Measurements from ENCODE around the gene LCN10.
"Not testable (repeated sequence)": the region's sequence is repeated elsewhere in the genome, so short reads cannot be mapped to it uniquely, and the experiment has no call there.

LCN10 gene

DNA sequence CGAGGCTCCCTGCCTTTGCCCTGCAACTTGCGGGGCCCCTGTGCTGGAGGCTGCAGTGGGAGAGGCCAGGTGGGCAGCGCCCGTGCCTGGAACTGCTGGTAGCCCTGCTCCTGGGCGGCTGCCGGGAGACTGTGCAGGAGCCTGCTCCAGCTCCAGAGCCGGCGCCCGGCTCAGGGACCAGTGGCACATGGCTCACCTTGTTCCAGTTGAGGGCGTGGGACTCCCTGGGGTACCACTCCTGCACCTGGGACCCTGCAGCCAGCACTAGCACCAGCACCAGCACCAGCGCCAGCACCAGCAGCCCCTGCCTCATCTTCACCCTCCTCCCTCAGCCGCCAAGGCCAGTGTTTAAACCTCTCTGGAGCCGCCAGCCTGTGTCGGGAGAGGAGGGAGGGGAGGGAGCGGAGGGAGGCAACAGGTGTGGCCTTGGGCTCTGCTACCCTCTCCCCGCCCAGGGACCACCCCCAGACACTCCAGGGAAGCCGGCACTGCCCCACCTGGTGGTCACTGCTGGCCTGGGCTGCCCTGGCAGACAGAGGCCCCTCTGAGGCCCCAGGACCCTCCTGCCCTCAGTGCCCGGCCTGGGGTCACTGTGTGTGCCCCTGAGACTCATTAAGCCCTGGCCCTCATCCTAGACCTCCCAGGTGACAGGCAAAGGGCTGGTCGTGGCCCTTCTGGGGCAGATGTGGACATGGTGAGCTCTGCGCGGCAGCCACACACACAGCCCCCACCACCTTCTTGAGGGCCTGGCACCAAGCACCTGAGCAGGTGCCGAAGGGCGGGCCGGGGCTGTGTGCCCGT, at the start of gene LCN10:
LCN10 (minus strand) TSS at position 350 of the 801 bp plus-strand sequence; CDS start at position 313, 37 bp downstream.
- Mint-ChIP-seq H3K4me1 (ENCODE audit: low read depth) (no peaks in the 10 kb centered on the region), H3K9me3 (no peaks in the 10 kb centered on the region), H3K36me3 (ENCODE audit: low read depth) (no peaks in the 10 kb centered on the region), H3K27ac (no peak within 1 kb of the TSS), H3K4me3 (no peak within 1 kb of the TSS), H3K27me3 (ENCODE audit: low read depth) (peaks cover 4% of the 10 kb centered on the region)

DNA sequence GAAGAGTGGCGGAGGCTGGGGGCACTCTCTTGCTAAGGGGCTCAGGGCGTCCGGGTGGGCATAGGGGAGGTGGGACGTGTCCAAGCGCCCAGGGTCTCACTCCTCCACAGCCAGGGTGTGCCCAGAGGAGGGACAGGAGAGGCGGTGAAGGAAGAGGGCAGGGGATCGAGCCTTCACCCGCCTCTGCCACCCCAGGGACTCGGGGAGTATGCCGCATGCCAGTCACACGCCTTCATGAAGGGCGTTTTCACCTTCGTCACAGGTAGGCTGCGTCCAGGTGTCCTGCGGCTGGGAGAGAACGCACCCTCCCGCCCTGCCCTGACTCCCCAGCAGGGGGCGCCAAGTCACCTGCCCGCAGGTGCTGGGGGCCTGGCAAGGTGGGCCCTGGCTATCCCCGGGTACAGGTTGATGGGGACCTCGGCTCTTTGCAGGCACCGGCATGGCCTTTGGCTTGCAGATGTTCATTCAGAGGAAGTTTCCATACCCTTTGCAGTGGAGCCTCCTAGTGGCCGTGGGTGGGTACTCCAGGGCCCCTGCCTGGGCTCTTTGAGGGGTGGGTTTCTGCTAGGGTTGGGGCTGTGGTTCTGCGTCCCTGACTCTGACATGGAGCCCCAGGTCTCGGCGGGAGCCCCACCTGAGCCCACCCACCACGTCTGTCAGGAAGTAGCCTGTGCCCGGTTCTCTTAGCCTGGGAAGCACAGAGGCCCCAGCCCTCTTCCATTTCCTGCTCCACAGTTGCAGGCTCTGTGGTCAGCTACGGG, 49.0 kb upstream of the LCN10 start:
- H3K9me3 Mint-ChIP-seq: no peaks in the 10 kb centered on the region
- peaks cover 7% of the 10 kb centered on the region for H3K36me3 Mint-ChIP-seq (ENCODE audit: low read depth)
- H3K4me1 Mint-ChIP-seq (ENCODE audit: low read depth): peaks cover 23% of the 10 kb centered on the region
- H3K27me3 Mint-ChIP-seq (ENCODE audit: low read depth): peaks cover 17% of the 10 kb centered on the region
- peak overlapping the region; percentile 79 for H3K4me3 Mint-ChIP-seq
- H3K27ac Mint-ChIP-seq: peak overlapping the region; percentile 85

DNA sequence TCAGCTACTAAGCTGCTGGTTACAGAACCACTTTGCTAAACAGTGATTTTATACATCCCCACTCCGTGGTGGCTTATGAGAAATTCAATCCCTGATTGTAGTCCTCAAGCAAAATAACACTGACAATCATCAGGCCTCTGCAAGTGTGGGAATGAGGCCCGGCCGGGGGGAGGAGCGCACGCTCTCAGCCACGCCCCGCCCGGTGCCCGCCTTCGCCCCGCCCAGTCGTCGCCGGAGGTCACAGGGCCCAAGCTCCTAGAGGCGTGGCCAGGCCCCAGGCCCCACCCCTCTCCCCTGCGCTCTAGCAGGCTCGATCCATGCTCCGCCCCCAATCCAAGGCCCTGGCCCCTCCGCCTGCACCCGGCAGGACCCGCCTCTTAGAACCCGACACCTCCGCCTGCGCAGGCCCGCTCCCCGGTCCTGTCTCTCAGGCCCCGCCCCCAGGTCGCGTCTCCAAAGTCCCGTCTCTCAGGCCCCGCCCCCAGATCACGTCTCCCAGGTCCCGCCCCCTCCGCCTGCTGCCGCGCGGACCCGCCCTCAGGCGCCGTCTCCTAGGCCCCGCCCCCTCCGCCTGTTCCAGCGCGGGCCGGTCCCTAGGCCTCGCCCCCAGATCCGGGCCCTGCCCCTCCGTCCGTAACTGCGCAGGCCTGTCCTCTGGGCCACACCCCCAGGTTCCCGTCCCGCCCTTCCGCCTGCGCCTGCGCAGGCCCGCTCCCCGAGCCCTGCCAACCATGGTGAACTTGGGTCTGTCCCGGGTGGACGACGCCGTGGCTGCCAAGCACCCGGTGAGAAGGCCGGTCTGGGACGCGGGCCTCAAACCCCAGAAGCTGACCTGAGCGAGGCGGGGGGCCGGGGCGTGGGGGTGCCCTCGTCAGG, 48.1 kb upstream of the LCN10 start, which contains the start of gene TMEM141:
TMEM141 (plus strand) TSS at position 705 of the 876 bp plus-strand sequence; CDS start at position 732, 27 bp downstream.
- Mint-ChIP-seq H3K27me3 (ENCODE audit: low read depth) (peaks cover 15% of the 10 kb centered on the region), H3K36me3 (ENCODE audit: low read depth) (peaks cover 7% of the 10 kb centered on the region), H3K4me1 (ENCODE audit: low read depth) (peaks cover 23% of the 10 kb centered on the region), H3K9me3 (no peaks in the 10 kb centered on the region), H3K27ac (peak within 1 kb of the TSS; percentile 85), H3K4me3 (peak within 1 kb of the TSS; percentile 79)

- Mint-ChIP-seq H3K27me3 (ENCODE audit: low read depth) (peaks cover 19% of the 10 kb centered on the region), H3K36me3 (ENCODE audit: low read depth) (peaks cover 7% of the 10 kb centered on the region), H3K4me1 (ENCODE audit: low read depth) (peaks cover 23% of the 10 kb centered on the region), H3K27ac (no peak overlapping the region), H3K4me3 (no peak overlapping the region), H3K9me3 (no peaks in the 10 kb centered on the region)
Measured at GRCh38 chr9:136789523-136789937, 46.8 kb upstream of the LCN10 start.

DNA sequence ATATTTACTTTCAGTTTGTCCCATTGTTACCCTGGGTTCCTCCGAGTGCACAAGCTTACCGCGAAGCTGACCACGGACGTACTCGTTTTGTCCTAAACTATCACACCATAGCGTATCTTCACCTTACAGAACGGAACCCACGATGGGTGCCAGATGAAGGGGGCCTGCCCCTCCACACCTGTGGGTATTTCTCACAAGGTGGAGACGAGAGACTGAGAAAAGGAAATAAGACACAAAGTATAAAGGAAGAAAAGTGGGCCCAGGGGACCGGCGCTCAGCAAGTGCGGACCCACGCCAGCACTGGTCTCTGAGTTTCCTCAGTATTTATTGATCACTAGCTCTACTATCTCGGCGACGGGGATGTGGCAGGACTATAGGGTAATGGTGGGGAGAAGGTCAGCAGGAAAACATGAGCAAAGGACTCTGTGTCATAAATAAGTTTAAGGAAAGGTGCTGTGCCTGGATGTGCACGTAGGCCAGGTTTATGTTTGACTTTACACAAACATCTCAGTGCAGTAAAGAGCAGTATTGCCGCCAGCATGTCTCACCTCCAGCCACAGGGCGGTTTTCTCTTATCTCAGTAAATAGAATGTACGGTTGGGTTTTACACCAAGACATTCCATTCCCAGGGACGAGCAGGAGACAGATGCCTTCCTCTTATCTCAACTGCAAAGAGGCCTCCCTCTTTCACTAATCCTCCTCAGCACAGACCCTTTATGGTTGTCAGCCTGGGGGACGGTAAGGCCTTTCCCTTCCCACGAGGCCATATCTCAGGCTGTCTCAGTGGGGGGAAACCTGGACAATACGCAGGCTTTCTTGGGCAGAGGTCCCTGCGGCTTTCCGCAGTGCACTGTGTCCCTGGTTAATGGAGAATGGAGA, 46.1 kb upstream of the LCN10 start:
- H3K36me3 Mint-ChIP-seq (ENCODE audit: low read depth); H3K27ac Mint-ChIP-seq; H3K4me3 Mint-ChIP-seq; H3K9me3 Mint-ChIP-seq: not testable (repeated sequence)
- peaks cover 23% of the 10 kb centered on the region for H3K4me1 Mint-ChIP-seq (ENCODE audit: low read depth)
- H3K27me3 Mint-ChIP-seq (ENCODE audit: low read depth): peaks cover 20% of the 10 kb centered on the region

GRCh38 chr9:136787690-136788400, 45.1 kb upstream of the LCN10 start:
- H3K4me3 Mint-ChIP-seq: no peak overlapping the region
- H3K4me1 Mint-ChIP-seq (ENCODE audit: low read depth): peaks cover 23% of the 10 kb centered on the region
- H3K9me3 Mint-ChIP-seq: no peaks in the 10 kb centered on the region
- peaks cover 28% of the 10 kb centered on the region for H3K27me3 Mint-ChIP-seq (ENCODE audit: low read depth)
- H3K27ac Mint-ChIP-seq: no peak overlapping the region
- peaks cover 3% of the 10 kb centered on the region for H3K36me3 Mint-ChIP-seq (ENCODE audit: low read depth)

- not testable (repeated sequence) for H3K9me3 Mint-ChIP-seq; H3K36me3 Mint-ChIP-seq (ENCODE audit: low read depth); H3K4me3 Mint-ChIP-seq; H3K27ac Mint-ChIP-seq
- Mint-ChIP-seq H3K4me1 (ENCODE audit: low read depth) (peaks cover 19% of the 10 kb centered on the region), H3K27me3 (ENCODE audit: low read depth) (peaks cover 36% of the 10 kb centered on the region)
Measured at GRCh38 chr9:136786983-136787382, 44.2 kb upstream of the LCN10 start.

DNA sequence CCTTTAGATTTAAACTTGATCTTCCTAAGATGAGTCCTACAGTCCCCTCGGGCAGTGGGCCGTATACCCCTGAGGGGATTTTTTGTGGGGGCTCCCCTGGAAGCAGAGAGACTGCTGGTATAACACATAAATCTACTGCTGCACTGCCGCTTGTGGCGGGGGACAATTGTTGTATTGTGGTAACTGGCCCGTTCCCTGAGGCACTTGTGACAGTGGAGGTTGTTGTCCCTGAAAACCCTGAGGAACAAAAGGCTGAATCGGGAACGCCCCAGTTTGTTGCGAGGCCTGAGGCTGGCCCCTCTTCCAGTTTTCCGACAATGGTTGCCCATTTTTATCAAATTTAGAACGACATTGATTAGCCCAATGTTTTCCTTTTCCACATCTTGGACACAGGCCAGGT, 43.7 kb upstream of the LCN10 start:
- no peaks in the 10 kb centered on the region for H3K9me3 Mint-ChIP-seq
- H3K27ac Mint-ChIP-seq: no peak overlapping the region
- peaks cover 16% of the 10 kb centered on the region for H3K4me1 Mint-ChIP-seq (ENCODE audit: low read depth)
- peaks cover 38% of the 10 kb centered on the region for H3K27me3 Mint-ChIP-seq (ENCODE audit: low read depth)
- H3K4me3 Mint-ChIP-seq: no peak overlapping the region
- no peaks in the 10 kb centered on the region for H3K36me3 Mint-ChIP-seq (ENCODE audit: low read depth)

DNA sequence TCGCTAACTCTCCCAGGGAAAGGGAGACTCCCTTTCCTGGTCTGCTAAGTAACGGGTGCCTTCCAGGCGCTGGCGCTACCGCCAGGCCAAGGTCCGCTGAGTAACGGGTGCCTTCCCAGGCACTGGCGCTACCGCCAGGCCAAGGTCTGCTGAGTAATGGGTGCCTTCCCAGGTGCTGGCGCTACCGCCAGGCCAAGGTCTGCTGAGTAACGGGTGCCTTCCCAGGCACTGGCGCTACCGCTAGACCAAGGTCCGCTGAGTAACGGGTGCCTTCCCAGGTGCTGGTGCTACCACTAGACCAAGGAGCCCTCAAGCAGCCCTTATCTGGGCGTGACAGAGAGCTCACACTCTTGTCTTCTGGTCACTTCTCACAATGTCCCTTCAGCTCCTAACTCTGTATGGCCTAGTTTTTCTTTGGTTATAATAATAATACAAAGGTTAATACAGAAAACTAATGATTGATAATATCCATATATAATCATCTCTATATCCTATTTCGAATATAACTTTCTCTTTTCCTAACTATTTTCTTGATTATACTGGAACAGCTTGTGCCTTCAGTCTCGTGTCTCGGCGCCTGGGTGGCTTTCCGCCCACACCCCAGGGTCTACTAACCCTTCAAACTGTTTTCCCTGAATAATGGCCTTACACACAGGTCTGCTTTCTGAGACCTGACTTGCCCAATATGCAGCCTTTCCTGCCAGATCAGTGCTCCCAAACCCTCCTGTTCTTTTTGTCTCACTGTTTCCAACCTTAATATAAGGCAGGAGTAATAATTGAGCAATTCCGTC, 43.0 kb upstream of the LCN10 start:
- Mint-ChIP-seq H3K27me3 (ENCODE audit: low read depth) (peaks cover 41% of the 10 kb centered on the region), H3K4me1 (ENCODE audit: low read depth) (peaks cover 16% of the 10 kb centered on the region)
- not testable (repeated sequence) for H3K27ac Mint-ChIP-seq; H3K9me3 Mint-ChIP-seq; H3K4me3 Mint-ChIP-seq; H3K36me3 Mint-ChIP-seq (ENCODE audit: low read depth)

- Mint-ChIP-seq H3K27me3 (ENCODE audit: low read depth) (peaks cover 47% of the 10 kb centered on the region), H3K9me3 (no peaks in the 10 kb centered on the region), H3K4me3 (no peak overlapping the region), H3K27ac (no peak overlapping the region), H3K36me3 (ENCODE audit: low read depth) (no peaks in the 10 kb centered on the region), H3K4me1 (ENCODE audit: low read depth) (peaks cover 13% of the 10 kb centered on the region)
Measured at GRCh38 chr9:136784997-136785361, 42.2 kb upstream of the LCN10 start.

DNA sequence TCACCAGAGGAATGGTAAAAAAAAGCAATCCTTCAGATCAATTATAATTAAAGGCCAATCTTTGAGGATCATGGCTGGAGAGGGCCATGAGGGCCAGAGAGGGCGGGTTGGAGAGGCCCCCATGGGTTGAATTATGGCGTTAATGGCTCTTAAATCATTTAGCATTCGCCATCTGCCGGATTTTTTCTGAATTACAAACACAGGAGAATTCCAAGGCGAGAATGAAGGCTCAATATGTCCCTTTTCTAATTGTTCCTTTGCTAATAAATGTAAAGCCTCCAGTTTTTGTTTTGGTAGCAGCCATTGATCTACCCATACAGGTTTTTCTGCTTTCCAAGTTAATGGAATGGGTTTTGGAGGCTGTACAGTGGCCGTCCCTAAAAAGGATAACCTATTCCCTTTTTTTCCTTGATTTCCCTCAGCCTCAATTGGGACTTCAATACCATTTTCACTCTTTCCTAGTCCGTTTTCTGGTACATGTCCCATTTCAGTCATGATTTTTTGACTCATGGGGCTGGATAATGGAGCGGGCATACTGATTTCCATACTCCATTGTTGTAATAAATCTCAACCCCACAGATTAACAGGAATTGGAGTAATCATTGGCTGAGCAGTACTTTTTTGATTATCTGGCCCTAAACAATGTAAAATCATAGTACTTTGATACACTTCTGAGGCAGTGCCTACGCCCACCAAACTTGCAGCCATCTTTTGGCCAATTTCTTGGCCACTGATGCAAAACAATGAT, 41.7 kb upstream of the LCN10 start:
- H3K36me3 Mint-ChIP-seq (ENCODE audit: low read depth): no peaks in the 10 kb centered on the region
- H3K27ac Mint-ChIP-seq: no peak overlapping the region
- no peak overlapping the region for H3K4me3 Mint-ChIP-seq
- H3K9me3 Mint-ChIP-seq: no peaks in the 10 kb centered on the region
- H3K27me3 Mint-ChIP-seq (ENCODE audit: low read depth): peaks cover 52% of the 10 kb centered on the region
- peaks cover 13% of the 10 kb centered on the region for H3K4me1 Mint-ChIP-seq (ENCODE audit: low read depth)

DNA sequence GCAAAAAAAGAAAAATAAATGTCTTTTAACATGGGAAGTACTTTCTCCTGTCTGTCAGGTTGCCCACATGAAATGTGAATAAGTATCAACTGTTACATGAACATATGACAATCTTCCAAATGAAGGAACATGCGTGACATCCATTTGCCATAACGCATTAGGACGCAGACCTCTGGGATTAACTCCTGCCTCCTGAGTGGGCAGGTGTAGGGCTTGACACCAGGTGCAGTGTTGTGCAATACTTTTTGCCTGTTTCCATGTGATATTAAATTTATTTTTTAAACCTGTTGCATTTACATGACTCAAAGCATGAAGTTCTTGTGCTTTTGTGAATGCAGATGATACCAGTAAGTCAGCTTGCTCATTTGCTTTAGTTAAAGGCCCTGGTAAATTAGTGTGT, 39.7 kb upstream of the LCN10 start:
- Mint-ChIP-seq H3K27ac (no peak overlapping the region), H3K4me1 (ENCODE audit: low read depth) (peaks cover 1% of the 10 kb centered on the region)

More for the DNA sequence above, 39.7 kb upstream of the LCN10 start:
- Mint-ChIP-seq H3K36me3 (ENCODE audit: low read depth) (no peaks in the 10 kb centered on the region), H3K27me3 (ENCODE audit: low read depth) (peaks cover 64% of the 10 kb centered on the region), H3K9me3 (no peaks in the 10 kb centered on the region), H3K4me3 (no peak overlapping the region)
